Measurements from ENCODE around the gene PNPLA3.

GRCh38 chr22:43884600-43885318, 38.8 kb upstream of the PNPLA3 start:
- TF ChIP-seq HMGXB4 (CRISPR knock-in tag; IDR thresholded peaks at IDR 0.05) (no peak), SP1 (CRISPR knock-in tag; conservative IDR thresholded peaks at IDR 0.05) (no peak), ZNF317 (CRISPR knock-in tag; IDR thresholded peaks at IDR 0.05; ENCODE audit: borderline replicate concordance, low read depth) (no peak), ERG (CRISPR knock-in tag; IDR thresholded peaks at IDR 0.05) (no peak), MXD4 (CRISPR knock-in tag; IDR thresholded peaks at IDR 0.05; ENCODE audit: borderline replicate concordance) (no peak), TEAD4 (CRISPR knock-in tag; IDR thresholded peaks at IDR 0.05) (no peak), TEAD1 (CRISPR knock-in tag; IDR thresholded peaks at IDR 0.05) (0 out of 2 replicates have a peak, but pooled peaks have one; percentile 30), MAX (CRISPR knock-in tag; IDR thresholded peaks at IDR 0.05) (no peak), ZNF512 (CRISPR knock-in tag; IDR thresholded peaks at IDR 0.05; ENCODE audit: borderline replicate concordance) (no peak)
- TF ChIP-seq, protein P1, sequence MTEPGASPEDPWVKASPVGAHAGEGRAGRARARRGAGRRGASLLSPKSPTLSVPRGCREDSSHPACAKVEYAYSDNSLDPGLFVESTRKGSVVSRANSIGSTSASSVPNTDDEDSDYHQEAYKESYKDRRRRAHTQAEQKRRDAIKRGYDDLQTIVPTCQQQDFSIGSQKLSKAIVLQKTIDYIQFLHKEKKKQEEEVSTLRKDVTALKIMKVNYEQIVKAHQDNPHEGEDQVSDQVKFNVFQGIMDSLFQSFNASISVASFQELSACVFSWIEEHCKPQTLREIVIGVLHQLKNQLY (CRISPR knock-in tag; IDR thresholded peaks at IDR 0.05) = no peak
- TF ChIP-seq, protein P2, sequence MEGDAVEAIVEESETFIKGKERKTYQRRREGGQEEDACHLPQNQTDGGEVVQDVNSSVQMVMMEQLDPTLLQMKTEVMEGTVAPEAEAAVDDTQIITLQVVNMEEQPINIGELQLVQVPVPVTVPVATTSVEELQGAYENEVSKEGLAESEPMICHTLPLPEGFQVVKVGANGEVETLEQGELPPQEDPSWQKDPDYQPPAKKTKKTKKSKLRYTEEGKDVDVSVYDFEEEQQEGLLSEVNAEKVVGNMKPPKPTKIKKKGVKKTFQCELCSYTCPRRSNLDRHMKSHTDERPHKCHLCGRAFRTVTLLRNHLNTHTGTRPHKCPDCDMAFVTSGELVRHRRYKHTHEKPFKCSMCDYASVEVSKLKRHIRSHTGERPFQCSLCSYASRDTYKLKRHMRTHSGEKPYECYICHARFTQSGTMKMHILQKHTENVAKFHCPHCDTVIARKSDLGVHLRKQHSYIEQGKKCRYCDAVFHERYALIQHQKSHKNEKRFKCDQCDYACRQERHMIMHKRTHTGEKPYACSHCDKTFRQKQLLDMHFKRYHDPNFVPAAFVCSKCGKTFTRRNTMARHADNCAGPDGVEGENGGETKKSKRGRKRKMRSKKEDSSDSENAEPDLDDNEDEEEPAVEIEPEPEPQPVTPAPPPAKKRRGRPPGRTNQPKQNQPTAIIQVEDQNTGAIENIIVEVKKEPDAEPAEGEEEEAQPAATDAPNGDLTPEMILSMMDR (IDR thresholded peaks at IDR 0.05) = peak; percentile 85
- TF ChIP-seq, protein P3, sequence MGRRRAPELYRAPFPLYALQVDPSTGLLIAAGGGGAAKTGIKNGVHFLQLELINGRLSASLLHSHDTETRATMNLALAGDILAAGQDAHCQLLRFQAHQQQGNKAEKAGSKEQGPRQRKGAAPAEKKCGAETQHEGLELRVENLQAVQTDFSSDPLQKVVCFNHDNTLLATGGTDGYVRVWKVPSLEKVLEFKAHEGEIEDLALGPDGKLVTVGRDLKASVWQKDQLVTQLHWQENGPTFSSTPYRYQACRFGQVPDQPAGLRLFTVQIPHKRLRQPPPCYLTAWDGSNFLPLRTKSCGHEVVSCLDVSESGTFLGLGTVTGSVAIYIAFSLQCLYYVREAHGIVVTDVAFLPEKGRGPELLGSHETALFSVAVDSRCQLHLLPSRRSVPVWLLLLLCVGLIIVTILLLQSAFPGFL (CRISPR knock-in tag; IDR thresholded peaks at IDR 0.05; ENCODE audit: borderline replicate concordance) = no peak
- TF ChIP-seq, protein P4, sequence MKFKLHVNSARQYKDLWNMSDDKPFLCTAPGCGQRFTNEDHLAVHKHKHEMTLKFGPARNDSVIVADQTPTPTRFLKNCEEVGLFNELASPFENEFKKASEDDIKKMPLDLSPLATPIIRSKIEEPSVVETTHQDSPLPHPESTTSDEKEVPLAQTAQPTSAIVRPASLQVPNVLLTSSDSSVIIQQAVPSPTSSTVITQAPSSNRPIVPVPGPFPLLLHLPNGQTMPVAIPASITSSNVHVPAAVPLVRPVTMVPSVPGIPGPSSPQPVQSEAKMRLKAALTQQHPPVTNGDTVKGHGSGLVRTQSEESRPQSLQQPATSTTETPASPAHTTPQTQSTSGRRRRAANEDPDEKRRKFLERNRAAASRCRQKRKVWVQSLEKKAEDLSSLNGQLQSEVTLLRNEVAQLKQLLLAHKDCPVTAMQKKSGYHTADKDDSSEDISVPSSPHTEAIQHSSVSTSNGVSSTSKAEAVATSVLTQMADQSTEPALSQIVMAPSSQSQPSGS (CRISPR knock-in tag; IDR thresholded peaks at IDR 0.05; ENCODE audit: borderline replicate concordance, low read depth) = no peak
- TF ChIP-seq, protein P5, sequence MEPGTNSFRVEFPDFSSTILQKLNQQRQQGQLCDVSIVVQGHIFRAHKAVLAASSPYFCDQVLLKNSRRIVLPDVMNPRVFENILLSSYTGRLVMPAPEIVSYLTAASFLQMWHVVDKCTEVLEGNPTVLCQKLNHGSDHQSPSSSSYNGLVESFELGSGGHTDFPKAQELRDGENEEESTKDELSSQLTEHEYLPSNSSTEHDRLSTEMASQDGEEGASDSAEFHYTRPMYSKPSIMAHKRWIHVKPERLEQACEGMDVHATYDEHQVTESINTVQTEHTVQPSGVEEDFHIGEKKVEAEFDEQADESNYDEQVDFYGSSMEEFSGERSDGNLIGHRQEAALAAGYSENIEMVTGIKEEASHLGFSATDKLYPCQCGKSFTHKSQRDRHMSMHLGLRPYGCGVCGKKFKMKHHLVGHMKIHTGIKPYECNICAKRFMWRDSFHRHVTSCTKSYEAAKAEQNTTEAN (CRISPR knock-in tag; IDR thresholded peaks at IDR 0.05) = no peak
